Neural cell (in vitro differentiated cells): ENCODE measurements around the gene PABPN1L. TPM values are rescaled to one million over a fixed set of nuclear protein-coding genes. Genes with fewer than 3 reads are reported as not detected.

Source experiments
- H2AFZ ChIP-seq: fragments of 200-600, 300-800 bp; sonication (generic), shearing (Covaris generic); 2 replicates; pipeline ENCODE4 v1.6.0; 2014; ENCODE audit warnings: low read depth, mild to moderate bottlenecking, antibody characterized with exemption, low read length, moderate library complexity
- H3F3A ChIP-seq: fragments of 200-600 bp; shearing (Covaris generic); 2 replicates; pipeline ENCODE4 v1.6.1; 2016; ENCODE audit warnings: mild to moderate bottlenecking, moderate library complexity, mixed read lengths, antibody characterized with exemption, low read length; ENCODE audit not compliant: insufficient read depth, poor library complexity, severe bottlenecking
- H3K27ac ChIP-seq: fragments of 200-600, 300-800 bp; sonication (generic), shearing (Covaris generic); 2 replicates; pipeline ENCODE4 v1.5.1; 2014; ENCODE audit warnings: mild to moderate bottlenecking, low read length, moderate library complexity
- H3K27me3 ChIP-seq: fragments of 300-800, 200-600 bp; sonication (generic), shearing (Covaris generic); 2 replicates; pipeline ENCODE4 v1.6.0; 2014; ENCODE audit warnings: mild to moderate bottlenecking, low read depth, low read length, moderate library complexity; ENCODE audit not compliant: insufficient read depth
- H3K36me3 ChIP-seq: fragments of 300-800, 200-600 bp; sonication (generic), shearing (Covaris generic); 2 replicates; pipeline ENCODE4 v1.5.1; 2014; ENCODE audit warnings: mild to moderate bottlenecking, antibody characterized with exemption, low read length, moderate library complexity; ENCODE audit not compliant: insufficient read depth
- H3K4me2 ChIP-seq: fragments of 300-800, 200-600 bp; sonication (generic), shearing (Covaris generic); 2 replicates; pipeline ENCODE4 v1.6.0; 2014; ENCODE audit warnings: mild to moderate bottlenecking, low read length
- H3K4me3 ChIP-seq: fragments of 300-800, 200-600 bp; sonication (generic), shearing (Covaris generic); 2 replicates; pipeline ENCODE4 v1.5.1; 2014; ENCODE audit warnings: mild to moderate bottlenecking, low read length, moderate library complexity
- H3K79me2 ChIP-seq: fragments of 200-600 bp; shearing (Covaris generic); replicated peaks from 2 replicates; pipeline ENCODE4 v1.6.0; 2014; ENCODE audit warnings: mild to moderate bottlenecking, low read length, moderate library complexity; ENCODE audit not compliant: insufficient read depth
- H3K9ac ChIP-seq: fragments of 300-800, 200-600 bp; sonication (generic), shearing (Covaris generic); 2 replicates; pipeline ENCODE4 v1.6.1; 2016; ENCODE audit warnings: mild to moderate bottlenecking, low read length, mixed read lengths
- H3K9me2 ChIP-seq: fragments of 200-600 bp; shearing (Covaris generic); 2 replicates; pipeline ENCODE4 v1.6.1; 2016; ENCODE audit warnings: mild to moderate bottlenecking, low read length, mixed read lengths; ENCODE audit not compliant: insufficient read depth
- H3K9me3 ChIP-seq: fragments of 200-600, 300-800 bp; sonication (generic), shearing (Covaris generic); 2 replicates; pipeline ENCODE4 v1.6.1; 2016; ENCODE audit warnings: mild to moderate bottlenecking, mixed run types, low read length, moderate library complexity, mixed read lengths
- H4K20me1 ChIP-seq: fragments of 200-600 bp; shearing (Covaris generic); 2 replicates; pipeline ENCODE4 v1.6.1; 2016; ENCODE audit warnings: mild to moderate bottlenecking, mixed run types; ENCODE audit not compliant: insufficient read depth
- CTCF ChIP-seq: fragments of 450-650 bp; IDR thresholded peaks from 2 replicates; pipeline ENCODE4 v1.5.1; 2014; ENCODE audit warnings: antibody characterized with exemption, mild to moderate bottlenecking, moderate library complexity; ENCODE audit not compliant: poor library complexity, severe bottlenecking
- EP300 ChIP-seq: fragments of 450-650 bp; conservative IDR thresholded peaks from 2 replicates; pipeline ENCODE4 v1.6.1; 2014; ENCODE audit warnings: antibody characterized with exemption, mild to moderate bottlenecking, moderate library complexity; ENCODE audit not compliant: poor library complexity, severe bottlenecking
- EZH2 ChIP-seq: fragments of 200-600, 300-800 bp; shearing (Covaris generic), sonication (generic); IDR thresholded peaks from 2 replicates; pipeline ENCODE4 v1.6.1; 2014; ENCODE audit warnings: antibody characterized with exemption, low read length, borderline replicate concordance, mild to moderate bottlenecking; ENCODE audit not compliant: insufficient read depth, poor library complexity, severe bottlenecking
- MXI1 ChIP-seq: fragments of 450-650 bp; conservative IDR thresholded peaks from 2 replicates; pipeline ENCODE4 v1.6.1; 2014; ENCODE audit warnings: antibody characterized with exemption, mild to moderate bottlenecking; ENCODE audit not compliant: poor library complexity, severe bottlenecking
- POLR2AphosphoS5 ChIP-seq: IDR thresholded peaks from 2 replicates; pipeline ENCODE4 v1.6.1; 2012
- RAD21 ChIP-seq: fragments of 450-650 bp; conservative IDR thresholded peaks from 2 replicates; pipeline ENCODE4 v1.6.1; 2014; ENCODE audit warnings: antibody characterized with exemption, mild to moderate bottlenecking, moderate library complexity
- REST ChIP-seq: IDR thresholded peaks from 2 replicates; pipeline ENCODE4 v1.6.1; 2012; ENCODE audit warnings: borderline replicate concordance
- SMC3 ChIP-seq: fragments of 450-650 bp; conservative IDR thresholded peaks from 2 replicates; pipeline ENCODE4 v1.6.1; 2014; ENCODE audit warnings: antibody characterized with exemption, mild to moderate bottlenecking, moderate library complexity; ENCODE audit not compliant: poor library complexity
- TAF1 ChIP-seq: IDR thresholded peaks from 2 replicates; pipeline ENCODE4 v1.6.1; 2012; ENCODE audit warnings: low read depth
- polyA plus RNA-seq: library from polyadenylated mRNA; depleted of rRNA; stranded (reverse); fragments of >200 nt; gene quantifications from 2 replicates; pipeline ENCODE4 v1.2.3, GENCODE V29; 2014

The PABPN1L gene
- polyA plus RNA-seq, 1 donor from 2014 or later, result 0.20 TPM

- Histone ChIP-seq H3K36me3 (no peaks in the 10 kb centered on the region), H4K20me1 (no peaks in the 10 kb centered on the region), H3K27me3 (no peaks in the 10 kb centered on the region), H3K27ac (no peak overlapping the region), H3K4me2 (no peak overlapping the region), H3K79me2 (no peaks in the 10 kb centered on the region), H3K9me2 (no peaks in the 10 kb centered on the region), H2AFZ (no peak overlapping the region), H3K9me3 (no peaks in the 10 kb centered on the region), H3K4me3 (no peak overlapping the region), H3K9ac (no peak overlapping the region), H3F3A (no peaks in the 10 kb centered on the region)
- TF ChIP-seq RAD21, result no peak
- no peak for TF ChIP-seq SMC3
- no peak for TF ChIP-seq REST
- no peak for TF ChIP-seq POLR2AphosphoS5
- no peak for TF ChIP-seq TAF1
- no peak for TF ChIP-seq CTCF
- TF ChIP-seq EZH2, result no peak
- TF ChIP-seq EP300, result no peak
- TF ChIP-seq MXI1, result no peak
These were observed 11.3 kb downstream of the PABPN1L start for GRCh38 chr16:88855176-88855575.

GRCh38 chr16:88854306-88855111 lies 12.0 kb downstream of the PABPN1L start:
- H3K4me3 ChIP-seq, result no peak overlapping the region
- no peak overlapping the region for H3K27ac ChIP-seq

More at GRCh38 chr16:88854306-88855111, 12.0 kb downstream of the PABPN1L start:
- no peaks in the 10 kb centered on the region for H3K36me3 ChIP-seq
- H4K20me1 ChIP-seq, result no peaks in the 10 kb centered on the region
- no peaks in the 10 kb centered on the region for H3F3A ChIP-seq
- no peak overlapping the region for H3K9ac ChIP-seq
- H3K4me2 ChIP-seq, result no peak overlapping the region
- H3K27me3 ChIP-seq, result no peaks in the 10 kb centered on the region
- no peaks in the 10 kb centered on the region for H3K9me3 ChIP-seq
- no peaks in the 10 kb centered on the region for H3K79me2 ChIP-seq
- TF ChIP-seq RAD21 (no peak), SMC3 (no peak)
- no peaks in the 10 kb centered on the region for H3K9me2 ChIP-seq
- H2AFZ ChIP-seq, result no peak overlapping the region
